Measurements from ENCODE around the gene PRAMEF5.
"Not testable (repeated sequence)": the region's sequence is repeated elsewhere in the genome, so short reads cannot be mapped to it uniquely, and the experiment has no call there.

The PRAMEF5 gene

DNA sequence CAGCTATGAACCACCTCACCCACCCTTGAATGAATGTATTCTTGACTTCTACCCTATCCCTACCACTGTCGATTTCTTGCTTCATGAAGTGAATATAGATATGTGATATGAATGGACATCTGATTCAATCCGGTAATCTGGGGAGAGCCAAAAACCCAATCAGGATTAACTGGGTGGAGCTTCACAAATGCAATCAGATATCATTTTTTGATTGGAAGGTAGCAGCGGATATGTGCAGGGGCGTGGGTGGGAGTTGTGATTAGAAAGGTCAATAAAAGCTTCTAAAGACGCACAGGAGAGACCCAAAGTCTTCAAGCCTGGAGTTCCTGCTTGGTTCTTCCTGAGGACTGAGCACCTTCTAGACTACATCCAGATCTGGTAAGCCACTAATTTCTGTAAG, at the start of gene PRAMEF5:
TSS of gene PRAMEF5 (plus strand) at position 301 of the 400 bp plus-strand sequence. CDS start 5,071 bp downstream, outside the sequence.
- not testable (repeated sequence) for DNase-seq (ENCODE audit: low read depth in 2 of 2)

DNA sequence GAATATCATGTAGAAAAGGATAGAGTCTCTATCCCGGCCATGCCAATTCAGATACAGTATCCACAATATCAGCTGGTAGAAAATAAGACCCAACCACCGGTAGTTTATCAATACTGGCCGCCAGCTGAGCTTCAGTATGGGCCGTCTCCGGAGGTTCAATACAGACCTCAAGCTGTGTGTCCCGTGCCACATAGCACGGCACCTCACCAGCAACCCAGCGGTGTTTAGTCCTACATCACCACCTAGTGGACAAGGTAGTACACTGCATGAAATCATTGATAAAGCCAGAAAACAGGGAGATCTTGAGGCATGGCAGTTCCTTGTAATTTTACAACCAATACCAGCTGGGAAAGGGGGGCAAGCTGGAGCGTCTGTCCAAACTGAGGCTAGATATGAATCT, 45.3 kb upstream of the PRAMEF5 start:
- not testable (repeated sequence) for DNase-seq (ENCODE audit: low read depth in 2 of 2)

DNA sequence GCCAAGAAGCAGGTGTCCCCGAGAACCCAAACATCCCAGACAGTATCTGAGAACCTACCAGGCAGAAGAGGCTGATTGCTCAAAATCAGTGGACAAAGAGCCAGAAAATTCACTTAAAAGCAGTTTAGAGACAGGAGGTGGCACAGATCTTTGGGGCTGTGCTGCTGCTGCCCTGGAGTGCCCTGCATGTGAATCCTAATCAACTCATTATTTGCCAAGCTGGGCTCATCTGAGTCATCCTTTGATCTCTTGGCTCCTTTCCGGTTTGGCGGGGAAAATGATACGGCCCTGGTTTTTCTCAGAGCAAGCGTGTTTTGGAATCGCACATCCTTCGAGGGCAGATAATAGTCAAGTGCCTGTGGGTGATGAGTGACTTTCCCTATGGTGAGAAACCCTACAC, 37.4 kb upstream of the PRAMEF5 start:
- DNase-seq (ENCODE audit: low read depth in 2 of 2), result not testable (repeated sequence)

DNA sequence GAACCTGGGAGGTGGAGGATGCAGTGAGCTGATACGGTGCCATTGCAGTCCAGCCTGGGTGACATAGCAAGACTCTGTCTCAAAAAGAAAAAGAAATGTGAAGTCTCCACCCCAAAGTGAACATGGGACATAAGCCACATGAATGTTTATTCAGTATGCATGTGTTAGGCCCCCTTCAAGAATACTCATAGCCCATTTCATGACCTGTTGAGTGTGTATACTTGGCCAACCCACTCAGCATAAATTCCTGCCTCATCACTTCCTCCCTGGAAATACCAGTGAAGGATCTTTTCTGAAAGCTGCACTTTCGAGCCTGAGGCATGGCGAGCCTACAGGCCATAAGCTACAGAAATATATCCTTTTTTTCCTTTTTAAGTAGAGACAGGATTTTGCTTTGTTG, 34.8 kb upstream of the PRAMEF5 start:
- DNase-seq (ENCODE audit: low read depth in 2 of 2), result not testable (repeated sequence)

GRCh38 chr1:13222788-13223187, 31.2 kb upstream of the PRAMEF5 start:
- DNase-seq (ENCODE audit: low read depth in 2 of 2), result not testable (repeated sequence)

DNA sequence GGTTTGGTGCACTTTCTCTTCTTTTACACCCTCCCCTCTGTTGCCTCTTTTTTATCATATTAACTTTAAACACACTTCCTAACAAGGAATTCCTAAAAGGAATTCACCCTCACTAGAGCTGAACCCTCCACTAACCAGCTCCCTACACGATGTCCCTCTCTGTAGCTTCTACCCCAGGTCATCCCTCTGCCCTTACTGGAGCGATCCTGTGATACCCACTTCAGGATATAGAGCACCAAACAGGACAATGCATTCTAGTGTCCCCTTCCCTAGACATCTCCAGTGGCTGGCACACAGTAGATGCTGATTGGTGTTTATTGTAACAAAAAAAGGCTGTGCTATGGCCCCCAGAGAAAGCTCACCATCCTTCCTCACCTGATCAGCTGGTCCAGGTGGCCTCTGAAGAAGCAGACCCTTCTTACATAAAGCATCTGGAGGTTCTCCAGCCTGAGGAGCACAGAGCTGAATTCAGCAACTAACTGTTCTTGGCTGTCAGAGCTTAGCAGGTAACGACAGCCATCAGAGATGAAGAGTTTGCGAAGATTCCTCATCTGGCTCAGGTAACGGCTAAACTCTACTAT, 29.4 kb upstream of the PRAMEF5 start:
- no peak for DNase-seq (ENCODE audit: low read depth in 2 of 2)

- DNase-seq (ENCODE audit: low read depth in 2 of 2), result not testable (repeated sequence)
Observed at GRCh38 chr1:13225675-13226204, 28.3 kb upstream of the PRAMEF5 start, which contains the start of gene PRAMEF18. TSS of gene PRAMEF18 (minus strand) at chr1:13226154. CDS start at chr1:13226106, 48 bp downstream.

DNA sequence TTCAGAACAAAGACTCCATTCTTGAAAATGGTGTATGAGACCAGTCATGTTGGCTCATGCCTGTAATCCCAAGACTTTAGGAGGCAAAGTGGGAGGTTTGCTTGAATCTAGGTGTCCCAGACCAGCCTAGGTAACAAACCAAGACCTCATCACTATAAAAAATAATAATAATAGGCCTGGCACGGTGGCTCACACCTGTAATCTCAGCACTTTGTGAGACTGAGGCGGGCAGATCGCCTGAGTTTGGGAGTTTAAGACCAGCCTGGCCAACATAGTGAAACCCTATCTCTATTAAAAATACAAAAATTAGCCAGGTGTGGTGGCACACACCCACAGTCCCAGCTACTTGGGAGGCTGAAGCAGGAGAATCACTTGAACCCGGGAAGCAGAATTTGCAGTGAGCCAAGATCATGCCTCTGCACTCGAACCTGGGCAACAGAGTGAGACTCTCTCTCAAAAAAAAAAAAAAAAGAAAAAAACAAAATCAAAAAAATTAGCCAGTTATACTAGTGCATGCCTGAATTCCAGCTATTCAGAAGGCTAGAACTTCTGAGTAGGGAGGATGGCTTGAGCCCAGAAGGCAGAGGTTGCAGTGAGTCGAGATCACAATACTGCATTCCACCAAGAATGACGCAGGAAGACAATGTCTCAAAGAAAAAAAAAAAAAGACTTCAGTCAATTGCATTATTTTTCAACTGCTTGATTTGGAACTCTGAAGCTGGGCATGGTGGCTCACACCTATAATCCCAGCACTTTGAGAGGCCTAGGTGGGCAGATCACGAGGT, 26.5 kb upstream of the PRAMEF5 start:
- DNase-seq (ENCODE audit: low read depth in 2 of 2), result not testable (repeated sequence)

- DNase-seq (ENCODE audit: low read depth in 2 of 2), result peak; percentile 28 to 45
Observed at GRCh38 chr1:13228343-13228781, 25.6 kb upstream of the PRAMEF5 start.

GRCh38 chr1:13230096-13230495, 23.9 kb upstream of the PRAMEF5 start:
- DNase-seq (ENCODE audit: low read depth in 2 of 2), result not testable (repeated sequence)

DNA sequence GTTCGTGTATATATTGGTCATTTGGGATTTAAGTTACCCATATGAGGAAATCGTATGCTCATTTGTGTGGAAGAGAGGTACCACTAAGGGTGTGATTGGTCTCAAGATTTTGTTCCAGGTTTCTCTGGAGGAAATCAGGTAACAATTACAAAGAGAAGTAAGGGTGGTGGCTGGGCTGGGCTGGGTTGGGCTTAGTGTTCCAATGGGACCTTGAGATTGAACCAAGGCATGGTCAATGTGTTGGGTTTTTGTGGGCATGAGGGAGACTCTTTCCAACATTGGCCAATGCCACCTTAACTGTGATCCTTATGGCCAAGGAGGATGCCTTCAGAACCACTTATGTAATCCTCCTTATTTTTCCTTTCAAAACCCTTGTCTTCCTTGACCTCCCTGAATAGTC, 23.4 kb upstream of the PRAMEF5 start:
- DNase-seq (ENCODE audit: low read depth in 2 of 2), result not testable (repeated sequence)

DNA sequence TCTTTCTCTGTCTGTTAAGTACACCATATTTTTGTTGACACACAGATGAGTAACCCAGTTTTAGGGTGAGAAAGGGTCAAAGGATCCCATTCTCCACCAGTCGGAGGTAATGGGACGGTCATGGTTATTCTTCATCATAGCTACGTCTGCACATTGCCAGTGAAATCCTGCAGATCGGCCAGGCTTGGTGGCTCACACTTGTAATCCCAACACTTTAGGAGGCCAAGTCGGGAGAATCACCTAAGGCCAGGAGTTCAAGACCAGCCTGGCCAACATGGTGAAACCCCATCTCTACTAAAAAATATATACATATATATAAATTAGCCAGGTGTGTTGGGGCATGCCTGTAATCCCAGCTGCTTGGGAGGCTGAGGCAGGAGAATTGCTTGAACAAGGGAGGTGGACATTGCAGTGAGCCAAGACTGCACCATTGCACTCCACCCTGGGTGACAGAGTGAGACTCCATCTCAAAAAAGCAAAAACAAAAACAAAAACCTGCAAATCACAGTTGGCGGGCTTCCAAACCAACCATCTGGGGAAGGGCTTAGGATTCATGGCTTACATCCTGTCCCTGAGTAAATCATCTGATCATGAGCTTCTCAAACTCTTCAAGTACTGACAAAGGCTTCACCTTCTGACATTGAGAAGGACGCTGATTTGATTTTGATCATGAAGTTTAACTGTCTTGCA, 22.8 kb upstream of the PRAMEF5 start:
- DNase-seq (ENCODE audit: low read depth in 2 of 2), result not testable (repeated sequence)

GRCh38 chr1:13232056-13232455, 21.9 kb upstream of the PRAMEF5 start:
- DNase-seq (ENCODE audit: low read depth in 2 of 2), result not testable (repeated sequence)

GRCh38 chr1:13234057-13234456, 19.9 kb upstream of the PRAMEF5 start:
- DNase-seq (ENCODE audit: low read depth in 2 of 2), result not testable (repeated sequence)

DNA sequence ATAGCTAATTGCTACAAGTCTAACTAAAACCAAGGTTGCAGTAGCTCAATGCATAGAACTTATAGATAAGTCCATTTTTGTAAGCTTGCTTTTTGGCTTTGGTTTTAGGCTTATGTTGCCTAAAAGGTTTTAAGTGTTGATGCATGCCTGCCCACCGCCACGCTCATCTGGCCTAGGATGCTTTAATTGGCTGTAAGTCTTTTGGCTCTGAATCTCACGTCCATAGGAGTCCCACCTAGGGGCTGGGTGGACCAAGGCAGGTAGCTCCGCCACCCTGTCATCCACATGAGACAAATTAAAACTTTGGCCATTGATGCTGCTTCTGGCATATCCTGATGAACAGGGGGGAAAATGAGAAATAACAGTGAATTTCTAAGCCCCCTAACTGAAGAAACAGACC, 16.4 kb upstream of the PRAMEF5 start:
- not testable (repeated sequence) for DNase-seq (ENCODE audit: low read depth in 2 of 2)

DNA sequence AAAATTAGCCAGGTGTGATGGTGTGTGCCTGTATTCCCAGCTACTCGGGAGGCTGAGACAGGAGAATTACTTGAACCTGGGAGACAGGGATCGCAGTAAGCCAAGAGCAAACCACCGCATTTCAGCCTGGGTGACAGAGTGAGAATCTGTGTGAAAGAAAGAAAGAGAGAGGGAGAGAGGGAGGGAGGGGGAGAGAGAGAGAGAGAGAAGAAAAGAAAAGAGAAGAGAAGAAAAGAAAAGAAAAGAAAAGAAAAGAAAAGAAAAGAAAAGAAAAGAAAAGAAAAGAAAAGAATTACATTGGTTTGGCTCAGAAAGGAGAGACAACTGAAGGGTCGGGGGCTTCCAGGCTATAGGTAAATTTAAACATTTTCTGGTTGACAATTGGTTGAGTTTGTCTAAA, 14.4 kb upstream of the PRAMEF5 start:
- DNase-seq (ENCODE audit: low read depth in 2 of 2), result not testable (repeated sequence)

DNA sequence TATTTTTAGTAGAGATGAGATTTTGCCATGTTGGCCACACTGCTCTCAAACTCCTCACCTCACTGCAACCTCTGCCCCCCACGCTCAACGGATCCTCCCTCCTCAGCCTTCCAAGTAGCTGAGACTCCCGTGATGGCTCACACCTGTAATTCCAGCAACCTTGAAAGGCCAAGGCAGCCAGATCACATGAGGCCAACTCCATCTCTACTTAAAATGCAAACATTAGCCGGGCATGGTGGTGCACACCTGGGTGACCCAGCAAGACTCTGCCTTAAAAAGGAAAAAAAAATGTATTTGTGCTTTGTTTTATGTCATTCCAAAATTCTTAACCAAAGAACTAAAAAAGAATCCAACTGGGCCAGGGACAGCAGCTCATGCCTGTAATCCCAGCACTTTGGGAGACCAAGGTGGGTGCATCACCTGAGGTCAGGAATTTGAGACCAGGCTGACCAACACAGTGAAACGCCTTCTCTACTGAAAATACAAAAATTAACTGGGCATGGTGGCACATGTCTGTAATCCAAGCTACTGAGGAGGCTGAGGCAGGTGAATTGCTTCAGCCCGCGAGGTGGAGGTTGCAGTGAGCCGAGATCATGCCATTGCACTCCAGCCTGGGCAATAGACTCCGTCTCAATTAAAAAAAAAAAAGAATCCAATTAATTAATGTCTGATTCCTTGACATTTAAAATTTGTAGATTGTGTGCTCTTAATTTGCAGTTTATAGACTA, 10.3 kb upstream of the PRAMEF5 start:
- not testable (repeated sequence) for DNase-seq (ENCODE audit: low read depth in 2 of 2)

DNA sequence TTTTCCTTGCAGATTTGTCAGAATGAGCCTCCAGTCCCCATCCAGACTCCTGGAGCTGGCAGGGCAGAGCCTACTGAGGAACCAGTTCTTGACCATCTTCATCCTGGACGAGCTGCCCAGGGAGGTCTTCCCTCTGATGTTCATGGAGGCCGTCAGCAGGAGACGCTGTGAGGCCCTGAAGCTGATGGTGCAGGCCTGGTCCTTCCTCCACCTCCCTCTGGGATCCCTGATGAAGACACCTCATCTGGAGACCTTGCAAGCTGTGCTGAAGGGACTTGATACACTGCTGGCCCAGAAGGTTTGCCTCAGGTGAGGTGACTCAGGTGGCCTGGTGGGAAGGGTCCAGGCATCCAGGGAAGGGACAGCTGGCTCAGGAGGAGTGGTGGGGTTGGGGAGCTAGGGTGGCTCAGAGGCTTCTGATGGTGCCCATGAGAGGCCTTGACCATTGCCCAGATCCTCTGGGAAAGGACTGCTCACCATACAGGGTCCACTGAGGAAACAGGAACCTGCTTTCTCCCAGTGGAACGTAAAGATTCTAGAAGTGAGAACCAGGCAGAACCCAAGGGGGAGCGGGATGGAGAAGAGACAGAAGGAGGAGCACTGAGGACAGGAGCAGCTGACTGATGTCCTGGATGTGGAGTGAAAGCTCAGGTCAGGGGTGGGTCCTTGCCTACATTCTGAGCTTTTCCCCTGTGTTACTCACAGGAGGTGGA, 8.0 kb upstream of the PRAMEF5 start:
- DNase-seq (ENCODE audit: low read depth in 2 of 2), result not testable (repeated sequence)

DNA sequence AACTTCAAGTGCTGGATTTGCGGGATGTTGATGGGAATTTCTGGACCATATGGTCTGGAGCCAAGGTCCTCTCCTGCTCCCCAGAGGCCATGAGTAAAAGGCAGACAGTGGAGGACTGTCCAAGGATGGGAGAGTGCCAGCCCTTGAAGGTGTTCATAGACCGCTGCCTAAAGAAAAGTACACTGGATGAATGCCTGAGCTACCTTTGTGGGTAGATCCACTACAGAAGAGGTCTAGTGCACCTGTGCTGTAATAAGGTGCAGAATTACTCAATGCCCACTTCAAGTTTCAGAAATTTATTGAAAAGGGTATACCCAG, 7.5 kb upstream of the PRAMEF5 start:
- DNase-seq (ENCODE audit: low read depth in 2 of 2), result not testable (repeated sequence)

GRCh38 chr1:13247122-13247521, 6.9 kb upstream of the PRAMEF5 start:
- DNase-seq (ENCODE audit: low read depth in 2 of 2), result not testable (repeated sequence)

GRCh38 chr1:13265124-13265523, 11.1 kb downstream of the PRAMEF5 start:
- DNase-seq (ENCODE audit: low read depth in 2 of 2), result not testable (repeated sequence)
